H1 (cell line): ENCODE measurements around the gene SPATA25.

Source experiments
- CHD2 ChIP-seq: IDR thresholded peaks from 2 replicates; pipeline ENCODE4 v1.6.1; 2012; ENCODE audit warnings: low read length, improper control_type of control experiment
- EGR1 ChIP-seq: IDR thresholded peaks from 2 replicates; pipeline ENCODE4 v1.6.1; 2011; ENCODE audit warnings: low read depth, low read length, borderline replicate concordance
- TF ChIP-seq, protein P1 (sequence below): IDR thresholded peaks from 2 replicates; pipeline ENCODE4 v1.6.1; 2012; ENCODE audit warnings: low read length, inconsistent platforms

DNA sequence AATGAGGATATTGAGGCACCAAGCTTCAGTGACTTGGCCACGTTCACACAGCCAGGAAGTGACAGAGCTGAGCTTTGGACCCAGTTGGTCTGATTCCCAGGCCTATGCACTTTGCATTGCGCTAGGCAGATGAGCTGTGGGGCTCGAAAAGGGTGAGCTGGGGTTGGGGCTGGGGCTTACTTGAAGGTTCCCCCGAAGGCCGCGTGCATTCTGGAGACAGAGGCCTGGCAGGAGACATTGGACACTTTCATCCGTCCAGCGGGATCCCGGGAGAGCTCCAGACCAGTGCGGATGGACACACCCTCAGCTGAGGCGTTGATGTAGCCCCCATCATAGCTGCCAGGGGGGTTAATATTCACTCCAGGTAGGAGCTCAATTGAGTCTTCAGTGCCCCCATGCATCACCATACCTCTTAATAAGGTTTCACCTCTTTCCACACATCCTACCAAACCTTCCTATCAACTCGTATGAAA, 21.9 kb upstream of the SPATA25 start:
- TF ChIP-seq EGR1 (no peak), CHD2 (no peak)
- TF ChIP-seq, protein P1, sequence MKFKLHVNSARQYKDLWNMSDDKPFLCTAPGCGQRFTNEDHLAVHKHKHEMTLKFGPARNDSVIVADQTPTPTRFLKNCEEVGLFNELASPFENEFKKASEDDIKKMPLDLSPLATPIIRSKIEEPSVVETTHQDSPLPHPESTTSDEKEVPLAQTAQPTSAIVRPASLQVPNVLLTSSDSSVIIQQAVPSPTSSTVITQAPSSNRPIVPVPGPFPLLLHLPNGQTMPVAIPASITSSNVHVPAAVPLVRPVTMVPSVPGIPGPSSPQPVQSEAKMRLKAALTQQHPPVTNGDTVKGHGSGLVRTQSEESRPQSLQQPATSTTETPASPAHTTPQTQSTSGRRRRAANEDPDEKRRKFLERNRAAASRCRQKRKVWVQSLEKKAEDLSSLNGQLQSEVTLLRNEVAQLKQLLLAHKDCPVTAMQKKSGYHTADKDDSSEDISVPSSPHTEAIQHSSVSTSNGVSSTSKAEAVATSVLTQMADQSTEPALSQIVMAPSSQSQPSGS, result no peak
